AG20443 (cell line): ENCODE data around the gene SDR42E2.
A peak's percentile ranks its signal among the peaks of the same experiment; 100 is the strongest.
"Not testable (repeated sequence)": the region's sequence is repeated elsewhere in the genome, so short reads cannot be mapped to it uniquely, and the experiment has no call there.

ENCODE experiments used
- DNase-seq: peaks from one replicate; pipeline ENCODE4 v3.0.0; 2012; ENCODE audit warnings: low spot score, mixed read lengths

SDR42E2 gene

DNA sequence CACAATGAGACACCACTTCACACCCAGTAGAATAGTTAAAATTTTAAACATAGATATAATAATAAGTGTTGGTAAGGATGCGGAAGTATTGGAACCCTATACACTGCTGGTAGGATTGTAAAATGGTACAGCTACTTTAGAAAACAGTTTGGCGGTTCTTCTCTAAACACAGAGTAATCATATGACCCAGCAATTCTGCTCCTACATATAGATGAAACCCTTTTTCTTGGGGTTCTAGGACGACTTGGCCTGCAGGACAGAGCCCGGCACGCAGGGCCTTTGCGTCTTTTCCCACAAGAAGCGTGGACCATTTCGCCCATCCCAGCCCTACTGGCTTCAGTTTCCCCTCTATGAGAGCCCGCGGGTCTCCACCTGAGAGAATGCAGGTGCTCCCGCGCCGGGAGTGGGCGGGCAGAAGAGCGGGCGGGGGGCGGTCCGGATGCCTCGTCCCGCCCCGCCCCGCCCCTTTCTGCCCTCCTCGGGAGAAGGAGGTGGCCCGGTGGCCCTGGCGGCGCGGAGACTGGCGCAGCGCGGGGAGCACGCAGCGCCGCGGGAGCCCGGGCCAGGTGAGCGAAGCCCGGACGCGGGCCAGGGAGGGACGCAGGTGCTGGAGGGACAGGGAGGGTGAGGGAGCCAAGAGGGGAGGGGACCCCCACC, at the start of gene SDR42E2:
Gene SDR42E2, plus strand, starts transcription at position 508 of the 657 bp plus-strand sequence. CDS start 3,077 bp downstream, outside the sequence.
- DNase-seq = no peak

DNA sequence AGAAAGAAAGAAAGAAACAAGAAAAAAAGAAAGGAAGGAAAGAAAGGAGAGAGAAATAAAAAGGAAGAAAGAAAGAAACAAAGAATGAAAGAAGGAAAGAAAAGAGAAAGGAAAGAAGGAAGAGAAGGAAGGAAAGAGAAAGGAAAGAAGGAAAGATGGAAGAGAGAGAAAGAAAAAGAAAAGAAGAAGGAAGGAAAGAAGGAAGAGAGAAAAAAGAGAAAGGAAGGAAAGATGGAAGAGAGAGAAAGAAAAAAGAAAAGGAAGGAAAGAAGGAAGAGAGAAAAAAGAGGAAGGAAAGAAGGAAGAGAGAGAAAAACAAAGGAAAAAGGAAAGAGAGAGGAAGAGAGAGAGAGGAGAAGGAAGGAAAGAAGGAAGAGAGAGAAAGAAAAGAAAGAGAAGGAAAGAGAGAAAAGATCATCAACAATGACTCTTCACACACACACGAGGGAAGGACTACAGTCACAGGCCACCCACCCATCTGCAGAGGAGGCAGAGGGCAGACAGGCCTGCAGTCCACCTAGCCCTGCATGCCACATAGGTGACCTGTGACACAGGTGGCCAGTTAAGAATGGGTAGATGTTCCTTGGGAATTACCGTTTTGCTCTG, 46.1 kb upstream of the SDR42E2 start:
- no peak for DNase-seq

GRCh38 chr16:22117609-22118008, 44.7 kb upstream of the SDR42E2 start:
- no peak for DNase-seq

- no peak for DNase-seq
Observed at GRCh38 chr16:22120440-22120839, 41.9 kb upstream of the SDR42E2 start.

DNA sequence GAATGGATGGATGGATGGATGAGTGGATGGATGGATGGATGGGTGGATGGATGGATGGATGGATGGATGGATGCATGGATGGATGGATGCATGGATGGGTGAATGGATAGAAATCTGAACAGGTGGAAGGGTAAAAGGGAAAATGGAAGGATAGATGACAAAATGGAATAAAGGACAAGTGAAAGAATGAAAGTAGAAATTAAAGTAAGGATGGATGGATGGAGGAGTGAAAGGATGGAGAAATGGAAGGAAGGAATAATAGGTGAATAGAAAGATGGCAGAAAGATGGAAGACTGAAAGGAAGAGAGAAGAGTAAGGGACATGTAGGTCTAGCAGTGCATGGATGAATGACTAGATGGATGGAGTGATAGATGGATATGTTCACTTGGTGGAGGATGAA, 40.1 kb upstream of the SDR42E2 start:
- no peak for DNase-seq

DNA sequence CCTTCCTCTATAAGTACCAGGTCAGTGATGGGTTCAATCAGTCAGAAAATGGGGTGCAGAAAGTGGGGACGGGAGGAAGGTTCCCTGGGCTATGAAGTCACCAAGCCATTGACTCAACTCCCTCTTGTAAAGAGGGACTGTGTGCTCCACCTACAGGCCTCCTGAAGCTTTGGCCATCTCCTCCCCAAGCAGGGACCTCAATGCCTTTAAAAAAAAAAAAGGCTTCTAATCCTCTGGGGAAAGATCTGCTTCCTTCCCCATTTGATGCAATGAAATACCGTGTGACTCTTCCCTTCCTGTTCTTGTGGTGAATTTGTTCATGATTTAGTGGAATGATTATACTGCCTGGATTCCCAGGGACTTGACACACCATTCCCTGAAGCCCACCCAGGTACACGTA, 39.2 kb upstream of the SDR42E2 start:
- DNase-seq = no peak

DNA sequence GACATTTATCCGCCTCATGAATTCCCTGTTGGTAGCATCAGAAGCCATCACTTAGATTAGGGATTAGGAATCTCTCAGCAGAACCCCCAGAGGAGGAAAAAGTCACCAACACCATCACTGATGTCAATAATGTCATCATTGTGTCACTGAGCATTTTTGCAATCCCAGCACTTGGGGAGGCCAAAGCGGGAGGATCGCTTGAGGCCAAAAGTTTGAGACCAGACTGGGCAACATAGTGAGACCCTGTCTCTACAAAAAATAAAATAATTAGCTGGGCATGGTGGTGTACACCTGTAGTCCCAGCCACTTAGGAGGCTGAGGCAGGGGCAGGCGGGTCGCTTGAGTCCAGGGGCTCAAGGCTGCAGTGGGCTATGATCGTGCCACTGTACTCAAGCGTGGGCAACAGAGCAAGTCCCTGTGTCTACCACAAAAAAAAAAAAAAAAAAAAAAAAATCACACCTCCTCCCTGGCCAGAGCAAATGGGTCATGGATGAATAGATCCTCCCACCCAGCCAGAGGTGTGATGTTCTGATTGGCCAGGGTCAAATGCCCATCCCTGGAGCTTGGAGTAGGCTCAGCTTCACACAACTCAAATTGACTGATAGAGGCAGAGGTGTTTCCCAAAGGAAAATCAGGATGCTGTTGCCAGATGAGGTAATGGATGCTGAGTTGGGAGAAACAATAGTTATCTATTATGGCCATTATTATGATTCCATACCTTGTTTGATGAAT, 38.4 kb upstream of the SDR42E2 start:
- no peak for DNase-seq

DNA sequence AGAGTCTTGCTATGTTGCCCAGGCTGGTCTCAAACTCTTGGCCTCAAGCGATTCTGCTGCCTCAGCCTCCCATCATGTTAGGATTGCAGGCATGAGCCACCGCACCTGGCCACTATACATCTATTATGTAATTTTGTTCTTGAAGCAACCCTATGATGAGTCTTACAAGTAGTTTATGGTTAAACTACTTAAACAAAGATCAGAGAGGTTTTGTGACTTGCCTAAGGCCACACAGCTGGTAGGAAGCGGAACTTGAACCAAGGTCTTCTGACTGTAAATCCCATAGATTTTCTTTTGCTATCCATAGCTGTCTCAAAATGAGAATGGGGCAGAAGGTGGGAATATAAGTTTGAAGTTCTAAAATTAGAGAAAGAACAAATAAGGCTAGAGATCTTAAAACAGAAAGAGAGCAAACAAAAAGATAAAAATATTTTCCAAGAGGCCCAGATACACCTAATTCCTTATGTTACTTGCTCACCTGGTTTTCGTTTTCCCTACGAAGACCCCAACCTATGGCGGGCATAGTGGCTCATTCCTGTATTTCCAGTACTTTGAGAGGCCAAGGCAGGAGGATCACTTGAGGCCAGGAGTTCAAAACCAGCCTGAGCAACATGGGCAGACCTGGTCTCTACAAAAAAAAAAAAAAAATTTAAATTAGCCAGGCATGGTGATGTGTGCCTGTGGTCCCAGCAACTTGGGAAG, 37.6 kb upstream of the SDR42E2 start:
- no peak for DNase-seq

DNA sequence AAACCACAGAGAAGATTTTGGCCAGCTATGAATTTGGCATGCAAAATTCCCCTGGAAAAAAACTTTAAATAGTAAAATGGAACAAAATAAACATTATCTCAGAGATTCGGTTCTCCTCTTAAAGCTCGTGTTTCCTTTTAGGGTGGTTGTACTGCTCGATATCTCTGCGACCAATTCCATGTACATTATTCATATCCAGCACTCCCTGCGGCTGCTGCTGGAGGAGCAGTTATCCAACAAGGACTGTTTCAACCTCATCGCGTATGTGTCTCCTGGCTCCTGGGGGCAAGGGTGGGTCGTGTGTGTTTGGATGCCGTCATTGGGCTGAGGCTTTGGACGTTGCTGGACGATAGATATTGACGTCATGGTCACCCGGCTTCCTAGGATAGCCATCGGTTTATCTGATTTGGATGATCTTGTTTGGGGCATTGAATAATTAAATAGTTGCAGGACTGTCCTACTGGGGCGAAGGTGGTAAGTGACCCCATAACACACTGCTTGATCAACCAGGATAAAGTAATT, 36.2 kb upstream of the SDR42E2 start:
- DNase-seq = no peak

GRCh38 chr16:22128537-22128936, 33.8 kb upstream of the SDR42E2 start:
- DNase-seq = not testable (repeated sequence)

DNA sequence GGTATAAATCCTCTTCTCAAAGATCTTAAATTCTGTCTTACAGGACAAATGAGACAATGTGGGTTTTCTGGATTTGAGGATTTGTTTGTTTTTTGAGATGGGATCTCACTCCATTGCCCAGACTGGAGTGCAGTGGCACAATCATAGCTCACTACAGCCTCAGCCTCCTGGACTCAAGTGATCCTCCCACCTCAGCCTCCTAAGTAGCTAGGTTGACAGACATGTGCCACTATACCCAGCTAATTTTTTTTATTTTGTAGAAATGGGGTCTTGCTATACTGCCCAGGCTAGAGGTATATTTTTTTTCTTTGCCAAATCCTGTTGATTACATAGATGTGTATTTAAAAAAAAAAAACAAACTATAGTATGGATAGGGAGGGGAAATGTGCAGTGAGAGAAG, 31.8 kb upstream of the SDR42E2 start:
- no peak for DNase-seq

DNA sequence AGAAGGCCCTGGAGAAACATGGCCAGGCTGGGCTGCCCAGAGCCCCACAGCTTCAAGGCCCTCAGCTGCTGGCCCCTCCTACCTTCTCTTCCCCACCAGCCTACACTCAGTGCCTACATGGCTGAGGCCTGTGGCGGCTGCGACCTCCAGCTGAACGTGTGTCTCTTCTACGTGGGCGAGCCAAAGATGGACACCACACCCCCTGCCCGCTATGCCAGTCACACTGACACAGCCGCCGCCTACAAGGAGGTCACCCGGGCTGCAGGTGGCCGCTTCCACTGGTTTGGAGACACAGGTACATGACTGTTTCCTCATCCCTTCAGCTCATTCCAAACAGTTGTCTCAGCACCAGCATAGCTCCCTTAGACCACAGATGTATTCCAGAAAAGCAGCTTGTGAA, 29.5 kb upstream of the SDR42E2 start:
- no peak for DNase-seq

DNA sequence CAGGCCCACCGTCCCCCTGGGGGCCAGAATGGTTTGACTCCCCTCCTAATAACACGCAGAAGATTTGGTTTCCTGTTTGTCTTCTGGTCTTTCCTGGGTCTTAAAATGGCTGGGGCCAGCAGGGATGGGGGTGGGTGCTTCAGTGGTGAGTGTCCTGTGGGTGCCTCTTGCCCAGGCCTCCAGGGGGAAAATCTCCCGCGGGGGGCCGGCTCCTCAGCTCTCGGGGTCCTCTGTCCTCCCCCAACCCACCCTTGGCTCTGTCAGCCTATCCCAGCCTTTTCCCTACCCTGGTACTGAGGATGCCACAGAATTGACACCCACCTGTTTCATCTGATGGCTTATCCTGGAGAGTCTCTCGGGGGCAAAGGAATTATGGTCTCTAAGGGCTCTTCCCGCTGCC, 23.8 kb upstream of the SDR42E2 start:
- no peak for DNase-seq

DNA sequence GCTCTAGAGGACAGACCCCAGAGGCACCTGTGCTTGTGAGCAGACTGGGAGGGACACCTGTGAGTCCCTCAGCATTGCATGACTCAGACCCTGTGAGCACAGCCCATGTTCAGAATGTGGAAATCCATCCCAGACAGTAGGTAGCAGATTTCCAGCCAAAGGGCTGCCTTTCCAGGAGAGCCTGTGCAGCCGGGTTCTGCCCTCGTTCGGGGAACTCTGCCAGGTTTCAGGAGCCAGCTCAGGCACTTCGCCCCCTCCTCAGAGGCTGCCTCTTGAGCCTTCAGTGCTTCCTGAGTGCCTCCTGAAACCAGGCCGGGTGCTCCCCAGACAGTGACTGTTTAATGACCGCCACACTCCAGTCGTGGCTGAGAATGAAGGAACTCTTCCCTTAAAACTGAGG, 23.3 kb upstream of the SDR42E2 start:
- no peak for DNase-seq

DNA sequence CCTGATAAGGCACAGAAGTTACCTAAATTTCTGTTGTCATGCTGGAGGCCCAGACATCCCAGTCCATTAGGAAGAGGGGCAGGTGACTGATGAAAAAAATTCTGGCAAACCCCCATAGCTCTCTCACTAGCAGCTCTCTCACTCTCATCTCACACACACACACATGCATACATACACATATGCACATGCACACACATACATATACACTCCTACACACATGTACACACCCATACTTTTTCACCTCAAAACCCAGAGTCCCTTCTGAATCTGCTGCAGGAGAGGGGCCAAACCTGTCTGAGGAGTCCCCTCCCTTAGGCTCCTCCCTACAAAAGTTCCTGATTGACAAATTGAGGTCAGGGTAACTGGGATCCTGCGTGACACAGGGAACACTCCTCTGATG, 22.6 kb upstream of the SDR42E2 start:
- no peak for DNase-seq

DNA sequence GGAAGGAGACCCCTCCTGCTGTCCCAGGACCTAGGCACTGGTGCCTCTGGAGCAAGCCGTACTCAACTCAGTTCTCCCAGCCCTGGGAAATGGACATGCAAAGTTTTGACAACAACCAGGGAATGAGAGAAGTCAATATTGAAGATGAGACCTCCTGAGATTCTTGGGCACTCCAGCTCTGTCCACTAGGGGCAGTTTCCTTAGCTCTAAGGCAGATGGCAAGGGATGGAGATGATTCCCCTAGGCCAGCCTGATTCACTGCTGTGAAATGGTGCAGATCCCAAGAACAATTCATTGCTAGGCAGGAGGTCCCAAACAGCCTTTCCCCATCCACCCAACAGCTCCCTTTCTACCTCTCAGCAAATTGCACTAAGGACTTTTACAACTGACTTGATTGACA, 20.5 kb upstream of the SDR42E2 start:
- peak; percentile 61 for DNase-seq

- no peak for DNase-seq
Observed at GRCh38 chr16:22144520-22144919, 17.8 kb upstream of the SDR42E2 start.

DNA sequence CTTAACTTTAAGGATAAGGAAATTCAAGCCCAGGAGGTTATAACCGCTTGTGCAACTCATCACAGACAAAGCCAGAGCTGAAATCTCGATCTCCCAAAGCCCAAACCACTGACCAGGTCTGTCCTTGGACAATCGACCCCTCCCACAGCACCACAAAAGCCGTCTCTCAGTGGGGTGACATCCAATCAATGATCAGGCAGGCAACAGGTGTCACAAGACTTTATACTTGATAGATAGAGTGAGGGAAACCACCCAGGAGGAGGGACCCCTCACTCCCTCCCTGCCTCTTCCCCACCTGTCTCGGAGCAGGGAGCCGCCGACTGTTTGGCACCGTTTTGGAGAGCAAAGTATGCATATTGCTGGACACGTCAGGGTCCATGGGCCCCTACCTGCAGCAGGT, 14.5 kb upstream of the SDR42E2 start:
- DNase-seq = no peak

- no peak for DNase-seq
Observed at GRCh38 chr16:22151246-22151998, 10.9 kb upstream of the SDR42E2 start.

DNA sequence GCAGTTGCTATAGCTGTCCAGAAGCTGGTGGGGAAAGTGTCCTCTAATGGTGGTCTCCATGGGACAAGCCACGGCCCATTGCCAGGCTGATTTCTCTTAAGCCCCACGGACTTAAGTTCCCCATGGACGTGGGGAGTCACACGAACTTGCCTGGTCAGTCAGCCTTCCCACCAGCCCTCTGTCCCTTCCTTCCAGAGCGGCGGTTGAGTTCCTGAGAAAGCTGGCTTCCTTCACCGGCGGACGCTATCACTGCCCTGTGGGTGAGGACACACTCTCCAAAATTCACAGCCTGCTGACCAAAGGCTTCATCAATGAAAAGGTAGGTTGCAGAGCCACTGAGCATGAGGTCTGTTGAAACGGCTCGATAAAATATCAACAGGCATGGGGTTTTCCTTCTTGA, 10.0 kb upstream of the SDR42E2 start:
- DNase-seq = no peak

- DNase-seq = not testable (repeated sequence)
Observed at GRCh38 chr16:22153078-22153477, 9.2 kb upstream of the SDR42E2 start.

- no peak for DNase-seq
Observed at GRCh38 chr16:22161401-22161800, 905 bp upstream of the SDR42E2 start.
